GM18511 (cell line): ENCODE measurements around the gene CRYBG3.
"Not testable (repeated sequence)": the region's sequence is repeated elsewhere in the genome, so short reads cannot be mapped to it uniquely, and the experiment has no call there.

Source experiments
- ATAC-seq: cut with Tn5 transposase; IDR thresholded peaks from one replicate; pipeline ENCODE4 v1.9.1; 2021; ENCODE audit warnings: mild to moderate bottlenecking, moderate library complexity; ENCODE audit not compliant: unreplicated experiment

Gene CRYBG3

DNA sequence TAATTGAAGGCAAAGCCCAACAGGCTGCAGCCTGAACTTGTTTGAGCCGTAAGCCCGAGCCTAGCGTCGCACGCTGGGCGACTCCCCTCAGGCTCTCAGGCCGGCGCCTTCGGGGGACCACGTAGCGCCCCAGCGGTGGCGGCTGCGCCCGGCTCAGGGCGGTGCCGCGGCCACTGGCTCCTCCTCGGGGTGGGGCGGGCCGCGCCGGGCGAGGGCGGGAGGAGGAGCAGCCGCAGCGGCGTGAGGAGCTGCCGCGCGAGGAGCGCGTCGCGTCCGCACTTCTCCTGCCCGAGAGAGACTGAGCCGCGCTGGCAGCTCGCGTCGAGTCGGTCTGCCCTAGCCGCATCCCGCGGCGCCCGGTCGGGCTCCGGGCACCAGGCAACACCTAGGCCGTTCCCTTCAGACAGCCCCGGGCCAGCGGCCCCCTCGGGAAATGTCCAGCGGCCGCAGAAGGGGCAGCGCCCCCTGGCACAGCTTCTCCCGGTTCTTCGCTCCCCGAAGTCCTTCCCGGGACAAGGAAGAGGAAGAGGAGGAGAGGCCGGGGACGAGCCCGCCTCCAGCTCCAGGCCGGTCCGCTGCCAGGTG, at the start of gene CRYBG3:
CRYBG3 (plus strand) TSS at position 238 of the 585 bp plus-strand sequence; CDS start at position 434, 196 bp downstream.
- peak; percentile 97 for ATAC-seq

DNA sequence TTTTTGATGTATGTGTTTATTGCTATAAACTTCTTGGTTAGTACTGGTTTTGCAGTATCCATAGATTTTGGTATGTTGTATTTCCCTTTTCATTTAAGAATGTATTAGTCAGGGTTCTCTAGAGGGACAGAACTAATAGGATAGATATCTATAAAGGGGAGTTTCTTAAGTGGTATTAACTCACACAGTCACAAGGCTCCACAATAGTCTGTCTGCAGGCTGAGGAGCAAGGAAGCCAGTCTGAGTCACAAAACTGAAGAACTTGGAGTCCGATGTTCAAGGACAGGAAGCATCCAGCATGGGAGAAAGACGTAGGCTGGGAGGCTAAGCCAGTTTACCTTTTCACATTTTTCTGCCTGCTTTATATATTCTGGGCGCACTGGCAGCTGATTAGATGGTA, 48.9 kb upstream of the CRYBG3 start:
- ATAC-seq, result no peak

DNA sequence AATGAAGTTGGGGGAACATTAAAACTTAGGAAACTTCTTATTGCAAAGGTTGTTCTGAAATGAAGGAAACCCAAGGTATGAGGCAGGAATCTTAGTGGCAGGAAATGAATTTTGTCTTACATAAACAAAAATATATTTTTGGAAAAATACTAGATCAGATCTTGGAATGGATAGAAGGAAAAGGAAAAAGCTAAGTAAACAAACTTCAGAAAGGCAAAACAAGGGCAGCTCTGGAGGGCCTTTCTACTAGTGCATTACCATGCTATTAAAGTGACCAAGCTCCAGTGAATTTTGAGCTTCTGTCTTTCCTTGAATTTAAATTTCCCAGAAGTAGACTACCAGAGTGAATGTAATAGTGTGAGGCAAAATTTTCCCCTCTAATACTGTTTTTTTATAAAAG, 43.7 kb upstream of the CRYBG3 start:
- ATAC-seq, result no peak

DNA sequence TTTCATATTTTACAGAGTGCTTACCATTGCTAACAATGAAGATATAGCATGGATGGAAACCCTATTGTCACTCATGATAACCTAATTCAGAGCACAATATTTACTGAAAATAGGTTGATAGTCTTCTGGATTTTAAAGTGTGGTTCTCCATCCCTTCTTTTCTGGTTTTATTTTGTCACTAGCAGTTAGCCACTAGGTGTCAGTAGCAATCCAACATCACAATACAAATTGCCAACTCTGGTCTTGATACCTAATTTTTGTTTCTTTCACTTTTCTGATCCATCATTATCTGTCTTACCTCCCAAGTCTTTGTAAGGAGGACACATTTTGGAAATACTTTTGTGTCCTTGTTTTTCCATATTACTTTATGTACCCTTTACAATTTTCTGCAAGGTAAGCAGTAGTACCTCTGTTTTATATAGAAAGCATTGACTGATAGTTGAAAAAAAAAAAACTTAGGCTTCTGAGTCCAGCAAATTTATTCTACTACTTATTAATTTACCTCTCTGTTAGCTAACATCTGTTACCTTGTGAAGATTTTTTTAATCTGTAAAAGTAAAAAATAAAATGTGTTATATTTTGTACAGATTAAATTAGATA, 28.3 kb upstream of the CRYBG3 start:
- ATAC-seq, result peak; percentile 82

DNA sequence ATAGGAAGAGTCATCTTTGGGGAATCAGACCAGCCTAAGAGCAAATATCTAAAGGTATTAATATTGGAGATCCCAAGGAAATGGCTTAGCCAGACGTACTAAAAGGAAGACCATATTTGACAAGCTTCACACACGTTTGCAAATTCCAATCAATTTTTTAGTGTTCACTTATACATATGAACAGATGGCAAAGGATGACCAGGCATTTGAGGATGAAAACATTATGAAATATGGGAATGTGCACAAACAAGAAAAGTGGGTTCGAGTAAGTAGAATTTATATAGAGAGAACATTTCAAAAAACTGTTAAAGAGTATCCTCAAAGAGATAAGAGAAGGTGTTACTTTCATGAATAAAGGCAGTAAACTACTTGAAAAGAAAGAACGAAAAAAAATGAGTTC, 25.9 kb upstream of the CRYBG3 start:
- ATAC-seq, result no peak

DNA sequence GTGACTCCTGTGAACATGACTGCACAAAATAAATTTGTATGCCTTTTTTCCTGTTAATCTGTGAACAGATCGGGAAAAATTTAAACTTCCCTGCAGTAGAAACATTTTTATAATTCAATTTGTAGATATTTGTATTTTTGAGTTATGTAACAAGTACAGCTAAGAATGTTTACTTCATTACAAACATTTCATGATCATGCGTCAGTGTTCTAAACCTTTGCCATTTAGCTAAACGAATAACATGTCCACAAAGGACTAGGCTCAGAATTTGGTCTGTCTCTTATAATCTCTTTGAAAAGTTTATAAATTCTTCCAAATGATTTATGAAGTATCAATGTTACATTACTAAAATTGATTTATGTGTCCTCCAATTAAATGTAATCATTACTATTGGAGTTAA, 17.3 kb upstream of the CRYBG3 start:
- ATAC-seq, result no peak

DNA sequence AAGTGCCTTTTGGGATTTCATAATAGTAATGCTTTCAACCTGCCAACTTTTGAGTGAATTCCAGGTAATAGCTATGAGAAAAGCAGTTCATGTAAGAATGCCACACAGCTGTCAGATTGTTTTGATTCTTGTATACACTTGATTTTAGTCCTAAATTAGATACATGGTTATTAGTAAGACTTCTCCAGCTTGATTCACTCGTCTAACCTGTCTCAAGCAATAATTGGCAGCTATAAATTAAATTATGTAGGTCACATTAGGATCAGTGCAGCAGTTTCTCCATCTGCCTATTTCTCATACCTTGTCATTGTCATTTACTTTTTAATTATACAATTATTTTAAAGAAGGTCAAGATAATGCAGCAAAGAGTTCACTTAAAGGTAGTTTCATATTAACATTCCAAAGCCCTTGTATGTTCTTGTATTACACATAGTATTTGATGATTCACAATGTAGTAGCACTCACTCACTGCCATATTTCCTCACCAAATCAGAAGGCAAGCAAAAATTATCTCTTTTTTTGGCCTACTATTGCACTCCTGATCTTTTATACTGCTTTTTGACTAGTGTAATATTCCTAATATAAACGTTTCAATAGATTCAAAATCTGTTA, 10.9 kb upstream of the CRYBG3 start:
- no peak for ATAC-seq

DNA sequence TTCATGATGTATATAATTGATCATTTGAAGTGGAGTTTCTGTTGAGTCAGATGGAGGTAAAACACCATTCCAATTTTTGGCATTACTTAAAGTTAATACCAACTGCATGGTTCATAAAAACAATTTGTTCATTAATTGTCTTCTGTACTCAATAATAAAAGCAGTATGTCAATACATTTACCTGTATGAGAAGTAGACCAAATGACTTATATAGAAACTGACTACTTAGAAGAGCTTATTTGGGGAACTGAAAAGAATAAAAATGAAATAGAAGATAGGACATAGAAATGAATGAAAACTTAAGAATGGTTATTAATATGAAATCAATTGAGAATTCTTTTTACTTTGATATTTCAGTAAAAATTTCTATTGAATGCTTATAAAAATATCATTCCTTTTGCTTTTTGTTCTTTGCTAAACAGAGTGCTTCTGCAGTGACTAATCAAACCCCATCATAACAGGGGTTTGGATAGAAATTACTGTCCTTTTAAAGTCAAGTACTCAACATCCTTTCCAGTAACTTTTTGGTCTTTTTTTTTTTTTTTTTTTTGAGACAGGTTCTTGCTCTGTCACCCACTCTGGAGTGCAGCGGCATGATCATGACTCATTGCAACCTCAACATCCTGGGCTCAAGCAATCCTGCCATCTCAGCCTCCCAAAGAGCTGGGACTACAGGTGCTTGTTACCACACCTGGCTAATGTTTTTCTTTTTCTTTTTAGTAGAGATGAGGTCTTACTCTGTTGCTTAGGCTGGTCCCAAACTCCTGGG, 6.5 kb upstream of the CRYBG3 start:
- ATAC-seq, result no peak

DNA sequence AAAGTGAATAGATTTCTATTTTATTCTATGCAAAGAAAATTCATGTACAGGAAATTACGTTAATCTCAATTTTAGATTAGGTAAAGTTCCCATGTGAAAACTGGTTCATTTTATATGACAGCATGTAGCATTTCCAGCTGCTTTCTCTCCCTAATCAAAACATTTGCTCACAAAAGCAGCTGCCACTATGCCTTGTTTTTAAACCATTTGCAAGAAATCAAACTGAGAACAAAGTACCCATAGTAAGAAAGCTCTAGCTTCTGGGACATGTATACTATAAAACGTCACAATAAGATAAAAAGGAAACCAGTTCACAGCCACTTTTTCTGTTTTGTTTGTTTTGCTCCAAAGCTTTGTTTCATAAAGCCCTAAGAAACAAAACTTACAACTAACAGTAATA, 5.0 kb upstream of the CRYBG3 start:
- no peak for ATAC-seq

DNA sequence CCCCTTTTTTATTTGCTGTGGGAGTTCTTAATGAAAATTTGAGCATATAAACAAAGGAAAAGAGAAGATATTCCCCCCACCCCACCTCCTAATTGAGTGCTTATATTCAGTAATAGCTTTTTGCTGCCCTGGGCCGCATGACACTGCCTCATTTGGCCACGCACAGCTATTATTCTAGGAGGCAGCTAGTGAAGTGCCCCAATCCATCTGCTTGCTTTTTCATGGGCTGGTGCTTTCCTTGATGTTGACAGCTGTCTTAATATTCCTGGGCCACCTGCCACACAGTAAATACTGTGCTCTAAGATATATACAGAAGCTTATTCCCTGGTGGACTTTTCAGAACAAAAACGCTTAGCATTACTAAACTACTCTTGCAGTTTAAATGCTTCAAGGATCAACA, 3.8 kb upstream of the CRYBG3 start:
- no peak for ATAC-seq

DNA sequence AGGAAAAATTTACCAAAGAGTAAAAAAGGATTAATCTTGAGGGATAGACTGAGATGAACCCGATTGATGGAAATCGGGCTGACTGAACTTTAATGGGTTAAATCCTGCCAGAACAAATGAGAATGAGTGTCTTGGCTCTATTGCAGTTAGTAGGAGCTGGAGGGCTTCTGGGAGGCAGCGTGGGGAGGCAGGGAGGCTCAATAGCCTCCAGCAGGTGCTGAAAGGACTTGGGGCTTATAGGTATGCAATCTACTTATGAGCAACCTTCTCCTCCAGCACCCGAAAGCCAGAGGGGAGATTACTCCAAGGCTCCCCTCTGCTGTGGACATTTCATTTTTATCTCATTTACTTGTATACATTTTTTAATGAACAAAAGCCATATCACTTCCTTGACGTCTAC, 1.0 kb upstream of the CRYBG3 start:
- ATAC-seq, result no peak

DNA sequence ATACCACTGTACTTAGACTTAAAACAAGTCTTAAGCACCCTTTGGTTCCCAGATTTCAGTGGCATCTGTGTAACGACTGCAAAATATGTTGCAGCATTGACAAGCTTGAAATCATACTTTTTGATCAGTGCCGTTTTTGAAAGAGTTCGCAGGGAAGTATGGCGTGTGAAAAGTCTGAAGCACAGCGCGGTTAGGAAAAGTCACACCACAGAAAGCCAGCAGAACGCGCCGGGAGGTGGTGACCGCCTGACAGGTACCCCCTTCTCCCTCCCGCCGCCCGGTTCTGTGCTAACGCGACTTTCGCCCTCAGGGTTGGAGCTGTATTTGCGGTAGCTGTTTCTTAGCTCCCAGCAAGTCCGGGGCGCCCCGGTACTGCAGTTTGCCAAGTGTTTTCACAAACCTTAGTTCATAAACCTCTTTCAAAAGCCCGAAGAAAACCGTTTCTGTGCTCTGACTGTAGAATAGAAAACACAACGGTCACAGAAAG, 481 bp upstream of the CRYBG3 start:
- ATAC-seq, result peak; percentile 57

DNA sequence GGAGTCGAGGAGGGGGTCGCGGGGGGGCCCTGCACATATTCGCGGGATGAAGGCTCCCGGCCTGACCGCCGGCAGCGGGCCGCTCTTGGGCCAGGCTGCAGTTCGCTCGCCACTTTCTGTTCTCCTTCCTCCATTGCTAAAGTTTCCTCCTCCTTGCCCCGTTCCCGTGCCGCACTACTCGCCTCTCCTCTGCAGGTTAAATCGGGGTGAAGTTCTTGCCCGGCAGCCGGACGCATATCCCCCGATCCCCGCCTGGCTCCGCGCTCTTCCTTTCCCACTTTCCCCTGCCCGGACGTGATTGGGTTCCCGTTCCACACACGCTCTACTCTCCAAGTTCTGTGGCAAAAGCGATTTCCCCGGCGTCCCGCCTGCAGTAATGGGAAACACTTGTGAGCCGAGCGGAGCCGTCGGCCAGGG, 556 bp downstream of the CRYBG3 start:
- peak; percentile 41 for ATAC-seq

DNA sequence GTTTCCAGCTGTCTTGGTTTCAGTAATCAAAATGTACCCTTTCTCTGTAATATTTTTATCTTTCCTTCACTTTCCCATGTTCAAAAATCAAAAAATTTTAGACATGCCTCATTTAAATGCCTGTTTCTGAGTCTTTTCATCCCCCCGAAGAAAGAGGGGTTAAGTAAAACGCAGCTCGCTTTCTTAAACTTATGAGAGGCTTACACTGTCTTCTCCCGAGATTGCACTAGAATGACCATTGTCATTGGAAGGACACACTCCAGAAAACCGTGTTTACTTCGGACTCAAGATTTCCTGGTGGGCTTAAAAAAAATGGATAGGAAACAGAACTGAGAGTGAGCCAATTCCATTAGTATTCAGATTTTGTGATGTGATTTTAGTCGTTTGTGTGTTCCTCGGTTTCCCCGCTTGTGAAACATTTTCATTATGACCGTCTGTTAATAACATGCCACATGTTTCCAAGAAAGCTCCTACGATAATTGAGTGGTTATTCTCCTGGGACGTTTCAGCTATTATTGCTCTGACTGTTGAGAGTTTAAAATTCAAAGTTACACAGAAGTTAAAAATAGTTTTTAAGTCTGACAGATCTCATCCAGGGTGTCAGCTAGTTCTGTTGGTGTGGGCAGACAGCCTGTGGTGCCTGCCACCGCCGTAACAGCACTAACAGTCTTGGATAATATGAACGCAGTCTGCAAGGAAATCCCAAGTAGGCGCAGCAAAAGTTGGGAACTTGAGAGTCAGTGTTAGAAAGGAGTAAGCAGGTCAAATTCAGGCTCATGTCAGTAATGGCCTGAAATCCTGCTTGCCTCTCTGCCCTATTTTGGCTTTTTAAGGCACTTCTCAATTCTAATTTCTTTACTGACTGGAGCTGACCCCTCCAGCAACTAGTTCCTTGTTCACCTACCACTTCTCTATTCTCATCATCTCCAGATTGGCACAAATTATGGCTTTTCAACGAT, 1.5 kb downstream of the CRYBG3 start:
- no peak for ATAC-seq

DNA sequence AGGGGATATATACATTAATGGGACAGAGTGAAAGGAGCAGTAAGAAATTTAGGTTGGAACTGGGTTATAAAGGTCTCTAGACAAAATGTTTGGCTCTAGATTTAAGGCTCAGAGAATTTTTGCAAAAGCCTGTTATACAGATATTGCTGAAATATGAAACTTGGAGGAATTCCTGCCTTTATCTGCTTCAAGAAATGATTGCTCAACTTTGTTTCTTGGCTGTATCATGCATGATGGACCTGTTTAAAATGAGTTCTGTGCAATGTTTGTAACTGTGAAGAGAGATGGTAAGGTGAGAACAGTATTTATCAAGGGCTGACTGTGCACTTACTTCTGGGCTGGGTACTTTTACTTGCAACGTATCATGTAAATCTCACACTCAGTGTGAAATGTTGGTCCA, 3.3 kb downstream of the CRYBG3 start:
- ATAC-seq, result no peak

DNA sequence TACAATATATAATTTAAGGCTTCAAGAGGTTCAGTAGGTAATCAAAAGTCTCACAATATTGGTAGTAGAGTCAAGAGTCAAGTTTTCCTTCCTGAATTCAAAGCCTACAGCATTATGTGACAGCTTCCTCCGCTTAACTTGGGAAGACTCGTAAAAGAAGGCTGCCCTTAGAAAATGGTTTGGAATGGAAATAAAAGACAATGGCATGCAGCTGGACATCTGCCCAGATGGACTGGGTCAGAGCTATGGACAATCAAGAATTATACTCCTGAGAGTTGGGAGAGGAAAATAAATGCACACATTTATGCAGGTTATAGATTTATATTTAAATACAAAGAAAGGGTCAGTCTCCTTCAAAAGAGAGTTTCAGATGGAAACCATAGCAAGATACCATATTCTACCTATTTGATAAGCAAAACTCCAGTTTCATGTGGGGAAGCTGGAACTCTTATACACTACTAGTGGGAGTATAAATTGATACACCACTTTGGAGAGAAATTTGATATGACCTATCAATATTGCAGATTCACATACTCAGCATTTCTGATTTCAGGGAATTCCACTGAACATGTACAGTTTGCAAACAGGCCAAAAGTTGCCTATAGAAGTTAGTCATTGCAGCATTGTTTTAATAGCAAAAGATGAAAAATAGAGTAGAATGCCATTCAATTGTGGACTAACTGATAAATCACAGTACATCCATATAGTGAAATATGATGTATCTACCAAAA, 6.1 kb downstream of the CRYBG3 start:
- ATAC-seq, result no peak

DNA sequence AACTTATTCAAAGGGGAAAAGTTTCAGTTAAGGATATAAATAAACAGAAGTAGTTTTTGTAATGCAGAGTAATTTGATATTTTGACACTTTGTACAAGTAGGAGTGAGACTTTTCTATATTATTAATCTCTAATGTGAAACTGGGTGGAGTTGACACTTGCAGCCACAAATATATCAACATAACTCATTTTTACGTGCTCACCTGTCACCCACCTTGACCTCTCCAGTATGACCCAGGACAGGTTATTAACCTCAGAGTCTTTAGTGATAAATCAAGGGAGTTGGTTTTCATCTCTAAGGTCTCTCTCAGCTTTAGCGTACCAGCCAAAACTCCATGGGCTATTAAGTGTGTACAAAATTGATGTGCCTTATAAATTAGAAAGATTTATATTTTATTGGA, 7.4 kb downstream of the CRYBG3 start:
- no peak for ATAC-seq

DNA sequence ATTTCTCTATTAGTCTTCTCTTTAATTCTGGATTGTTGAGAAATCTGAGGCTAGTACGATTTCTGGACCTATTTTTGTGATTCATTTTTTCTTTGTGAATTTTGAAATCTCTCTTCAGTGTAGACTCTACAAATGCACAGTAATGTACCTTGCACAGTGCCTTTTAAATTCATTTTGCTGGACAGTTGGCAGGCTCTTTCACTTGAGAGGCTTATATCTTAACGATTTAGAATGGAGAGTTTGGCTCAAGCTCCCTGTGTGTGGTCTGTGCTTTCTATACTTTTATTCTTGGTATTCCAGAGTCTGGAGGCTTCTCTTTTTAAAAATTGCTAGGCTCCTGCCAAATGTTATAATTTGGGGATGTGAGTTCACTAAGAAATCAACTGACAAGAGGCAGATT, 8.8 kb downstream of the CRYBG3 start:
- ATAC-seq, result no peak

DNA sequence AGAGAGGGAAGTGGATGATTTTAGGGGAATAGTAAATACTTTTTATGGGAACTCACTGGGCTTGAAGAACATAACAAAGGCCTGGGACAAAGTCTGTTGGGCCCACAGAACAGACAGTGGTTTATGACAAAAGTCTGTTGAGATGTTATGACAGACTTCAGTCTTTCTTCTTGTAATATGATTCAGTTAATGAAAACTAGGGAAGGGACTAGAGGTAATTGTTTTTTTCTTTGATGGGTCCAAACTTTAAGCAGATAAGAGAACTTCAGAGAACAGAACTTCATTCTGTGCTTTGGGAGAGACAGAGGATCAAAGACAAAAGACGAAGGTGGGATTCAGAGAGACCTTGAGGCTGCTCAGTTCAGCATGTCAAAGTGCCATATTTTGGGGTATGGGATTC, 9.3 kb downstream of the CRYBG3 start:
- no peak for ATAC-seq

DNA sequence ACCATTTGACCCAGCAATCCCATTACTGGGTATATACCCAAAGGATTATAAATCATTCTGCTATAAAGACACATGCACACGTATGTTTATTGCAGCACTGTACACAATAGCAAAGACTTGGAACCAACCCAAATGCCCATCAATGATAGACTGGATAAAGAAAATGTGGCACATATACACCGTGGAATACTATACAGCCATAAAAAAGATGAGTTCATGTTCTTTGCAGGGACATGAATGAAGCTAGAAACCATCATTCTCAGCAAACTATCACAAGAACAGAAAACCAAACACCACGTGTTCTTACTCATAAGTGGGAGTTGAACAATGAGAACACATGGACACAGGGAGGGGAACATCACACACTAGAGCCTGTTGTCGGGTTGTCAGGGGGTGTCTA, 11.4 kb downstream of the CRYBG3 start:
- ATAC-seq, result not testable (repeated sequence)
